Effector memory CD4-positive, alpha-beta T cell (primary cell): Measurements from ENCODE around the gene LAMA3.

ENCODE experiments used
- DNase-seq, 3 donors: peaks; one replicate each; pipeline ENCODE4 v3.0.0-alpha.2; 2020
- H3K27ac ChIP-seq: 2 replicates; pipeline ENCODE4 v1.7.0; 2013; ENCODE audit warnings: mild to moderate bottlenecking, low read length, moderate library complexity; ENCODE audit not compliant: insufficient read depth, poor library complexity, severe bottlenecking
- H3K27me3 ChIP-seq: replicated peaks from 2 replicates; pipeline ENCODE4 v1.7.0; 2013; ENCODE audit warnings: mild to moderate bottlenecking, low read length; ENCODE audit not compliant: insufficient read depth, control insufficient read depth, poor library complexity, severe bottlenecking
- H3K36me3 ChIP-seq: 2 replicates; pipeline ENCODE4 v1.7.0; 2013; ENCODE audit warnings: mild to moderate bottlenecking, low read length, moderate library complexity; ENCODE audit not compliant: control insufficient read depth, insufficient read depth
- H3K4me1 ChIP-seq: 2 replicates; pipeline ENCODE4 v1.7.0; 2013; ENCODE audit warnings: low read length, mild to moderate bottlenecking; ENCODE audit not compliant: control insufficient read depth, insufficient read depth, poor library complexity, severe bottlenecking
- H3K4me3 ChIP-seq: 2 replicates; pipeline ENCODE4 v1.7.0; 2013; ENCODE audit warnings: low read length, low read depth, mild to moderate bottlenecking; ENCODE audit not compliant: insufficient read depth, poor library complexity, severe bottlenecking
- H3K9me3 ChIP-seq: 2 replicates; pipeline ENCODE4 v1.7.0; 2013; ENCODE audit warnings: mild to moderate bottlenecking, low read length, moderate library complexity; ENCODE audit not compliant: control insufficient read depth
- total RNA-seq, 3 donors: gene quantifications; one replicate each; lab custom pipeline; 2026; lab: John Stamatoyannopoulos, UW

The LAMA3 gene, protein sequence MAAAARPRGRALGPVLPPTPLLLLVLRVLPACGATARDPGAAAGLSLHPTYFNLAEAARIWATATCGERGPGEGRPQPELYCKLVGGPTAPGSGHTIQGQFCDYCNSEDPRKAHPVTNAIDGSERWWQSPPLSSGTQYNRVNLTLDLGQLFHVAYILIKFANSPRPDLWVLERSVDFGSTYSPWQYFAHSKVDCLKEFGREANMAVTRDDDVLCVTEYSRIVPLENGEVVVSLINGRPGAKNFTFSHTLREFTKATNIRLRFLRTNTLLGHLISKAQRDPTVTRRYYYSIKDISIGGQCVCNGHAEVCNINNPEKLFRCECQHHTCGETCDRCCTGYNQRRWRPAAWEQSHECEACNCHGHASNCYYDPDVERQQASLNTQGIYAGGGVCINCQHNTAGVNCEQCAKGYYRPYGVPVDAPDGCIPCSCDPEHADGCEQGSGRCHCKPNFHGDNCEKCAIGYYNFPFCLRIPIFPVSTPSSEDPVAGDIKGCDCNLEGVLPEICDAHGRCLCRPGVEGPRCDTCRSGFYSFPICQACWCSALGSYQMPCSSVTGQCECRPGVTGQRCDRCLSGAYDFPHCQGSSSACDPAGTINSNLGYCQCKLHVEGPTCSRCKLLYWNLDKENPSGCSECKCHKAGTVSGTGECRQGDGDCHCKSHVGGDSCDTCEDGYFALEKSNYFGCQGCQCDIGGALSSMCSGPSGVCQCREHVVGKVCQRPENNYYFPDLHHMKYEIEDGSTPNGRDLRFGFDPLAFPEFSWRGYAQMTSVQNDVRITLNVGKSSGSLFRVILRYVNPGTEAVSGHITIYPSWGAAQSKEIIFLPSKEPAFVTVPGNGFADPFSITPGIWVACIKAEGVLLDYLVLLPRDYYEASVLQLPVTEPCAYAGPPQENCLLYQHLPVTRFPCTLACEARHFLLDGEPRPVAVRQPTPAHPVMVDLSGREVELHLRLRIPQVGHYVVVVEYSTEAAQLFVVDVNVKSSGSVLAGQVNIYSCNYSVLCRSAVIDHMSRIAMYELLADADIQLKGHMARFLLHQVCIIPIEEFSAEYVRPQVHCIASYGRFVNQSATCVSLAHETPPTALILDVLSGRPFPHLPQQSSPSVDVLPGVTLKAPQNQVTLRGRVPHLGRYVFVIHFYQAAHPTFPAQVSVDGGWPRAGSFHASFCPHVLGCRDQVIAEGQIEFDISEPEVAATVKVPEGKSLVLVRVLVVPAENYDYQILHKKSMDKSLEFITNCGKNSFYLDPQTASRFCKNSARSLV (N-terminal part only)
- total RNA-seq, result 0.19 to 1.6 (median 0.52) reads per million in 3 donors

GRCh38 chr18:23689031-23689615 lies at the start of gene LAMA3:
Gene LAMA3 (plus strand): TSS chr18:23689453. CDS start chr18:23689684, 231 bp downstream.
- Histone ChIP-seq H3K9me3 (no peaks in the 10 kb centered on the region), H3K27me3 (peaks cover 35% of the 10 kb centered on the region)

GRCh38 chr18:23640052-23640451 lies 49.2 kb upstream of the LAMA3 start:
- Histone ChIP-seq H3K36me3 (no peaks in the 10 kb centered on the region), H3K9me3 (no peaks in the 10 kb centered on the region), H3K27me3 (no peaks in the 10 kb centered on the region), H3K4me1 (no peaks in the 10 kb centered on the region), H3K27ac (no peak overlapping the region), H3K4me3 (no peak overlapping the region)
- no peak for DNase-seq

More at GRCh38 chr18:23689031-23689615, at the start of gene LAMA3:
- Histone ChIP-seq H3K4me1 (peaks cover 9% of the 10 kb centered on the region), H3K4me3 (peak within 1 kb of the TSS; percentile 55), H3K36me3 (no peaks in the 10 kb centered on the region), H3K27ac (no peak within 1 kb of the TSS)
- DNase-seq, result peak in 1 of 3 donors; percentile 3

- Histone ChIP-seq H3K4me3 (no peak overlapping the region), H3K9me3 (no peaks in the 10 kb centered on the region), H3K27me3 (no peaks in the 10 kb centered on the region), H3K4me1 (no peaks in the 10 kb centered on the region), H3K27ac (no peak overlapping the region), H3K36me3 (no peaks in the 10 kb centered on the region)
- no peak for DNase-seq
Measured at GRCh38 chr18:23641143-23641720, 48.0 kb upstream of the LAMA3 start.

DNA sequence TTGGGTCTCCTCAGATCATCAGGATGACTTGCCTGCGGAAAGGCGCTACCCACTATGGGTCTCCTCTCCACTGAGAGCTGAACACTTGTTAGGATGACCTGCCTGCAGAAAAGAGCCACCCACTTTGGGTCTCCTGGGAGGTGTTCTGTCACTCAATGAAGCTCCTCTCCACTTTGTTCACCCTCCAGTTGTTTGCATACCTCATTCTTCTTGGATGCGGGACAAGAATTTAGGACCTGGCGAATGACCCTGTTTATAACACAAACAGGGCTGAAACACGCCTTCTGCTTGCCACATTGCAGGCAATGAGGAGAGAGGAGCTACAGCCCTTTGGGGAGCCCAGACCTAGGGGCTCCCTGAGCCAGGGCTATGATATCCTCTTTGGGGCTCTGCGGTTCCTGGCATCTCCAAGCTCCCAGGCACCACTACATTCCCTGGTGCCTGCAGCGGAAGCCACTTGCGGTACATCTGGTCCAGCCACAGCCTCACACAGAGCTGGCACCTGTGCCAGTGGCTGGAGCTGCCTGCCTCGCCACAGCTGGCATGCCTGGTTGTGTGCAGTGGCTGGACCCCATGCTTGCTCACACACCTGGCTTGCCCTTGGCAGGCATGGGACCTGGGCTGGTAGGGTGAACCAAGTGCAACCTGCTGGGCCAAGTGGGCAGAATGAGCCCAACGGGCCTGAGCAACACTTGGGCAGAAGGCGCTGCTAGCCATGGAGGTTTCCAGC lies 47.2 kb upstream of the LAMA3 start:
- H3K4me1 ChIP-seq, result no peaks in the 10 kb centered on the region
- H3K4me3 ChIP-seq, result no peak overlapping the region
- no peaks in the 10 kb centered on the region for H3K36me3 ChIP-seq
- H3K27ac ChIP-seq, result no peak overlapping the region
- no peak for DNase-seq
- H3K9me3 ChIP-seq, result no peaks in the 10 kb centered on the region
- no peaks in the 10 kb centered on the region for H3K27me3 ChIP-seq

DNA sequence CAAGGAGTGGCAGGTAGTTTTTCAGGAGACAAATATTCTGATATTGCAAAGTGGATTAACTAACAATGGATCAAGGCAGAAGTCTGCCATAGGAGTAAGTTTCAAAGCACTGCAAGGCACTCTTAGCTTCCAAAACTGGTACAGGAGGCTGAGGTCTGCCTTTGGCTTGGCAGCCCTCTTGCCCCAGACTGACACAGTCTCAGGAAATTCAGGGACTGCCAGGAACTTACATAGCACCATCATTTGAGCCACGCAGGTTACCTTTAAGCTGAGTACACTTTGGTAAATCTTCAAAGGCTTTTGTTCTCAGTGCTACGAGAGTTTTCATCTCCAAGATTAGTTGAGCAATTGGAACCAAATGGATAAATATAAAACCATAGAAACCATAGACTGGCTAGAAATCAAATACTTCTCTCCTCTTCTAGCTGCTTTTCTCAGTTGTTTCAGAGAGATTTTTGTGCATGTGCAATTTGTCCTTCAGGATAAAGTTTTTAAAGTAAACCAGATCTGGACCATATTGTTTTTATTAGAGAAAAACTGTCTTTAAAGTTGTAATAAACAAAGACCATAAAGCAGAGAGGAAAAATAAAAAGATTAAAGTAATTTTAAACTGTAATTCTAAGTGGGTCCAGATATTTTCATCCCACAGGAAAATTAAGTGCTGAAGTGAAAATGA lies 45.3 kb upstream of the LAMA3 start:
- Histone ChIP-seq H3K9me3 (no peaks in the 10 kb centered on the region), H3K4me3 (no peak overlapping the region), H3K4me1 (no peaks in the 10 kb centered on the region), H3K36me3 (no peaks in the 10 kb centered on the region), H3K27ac (no peak overlapping the region), H3K27me3 (no peaks in the 10 kb centered on the region)
- no peak for DNase-seq

DNA sequence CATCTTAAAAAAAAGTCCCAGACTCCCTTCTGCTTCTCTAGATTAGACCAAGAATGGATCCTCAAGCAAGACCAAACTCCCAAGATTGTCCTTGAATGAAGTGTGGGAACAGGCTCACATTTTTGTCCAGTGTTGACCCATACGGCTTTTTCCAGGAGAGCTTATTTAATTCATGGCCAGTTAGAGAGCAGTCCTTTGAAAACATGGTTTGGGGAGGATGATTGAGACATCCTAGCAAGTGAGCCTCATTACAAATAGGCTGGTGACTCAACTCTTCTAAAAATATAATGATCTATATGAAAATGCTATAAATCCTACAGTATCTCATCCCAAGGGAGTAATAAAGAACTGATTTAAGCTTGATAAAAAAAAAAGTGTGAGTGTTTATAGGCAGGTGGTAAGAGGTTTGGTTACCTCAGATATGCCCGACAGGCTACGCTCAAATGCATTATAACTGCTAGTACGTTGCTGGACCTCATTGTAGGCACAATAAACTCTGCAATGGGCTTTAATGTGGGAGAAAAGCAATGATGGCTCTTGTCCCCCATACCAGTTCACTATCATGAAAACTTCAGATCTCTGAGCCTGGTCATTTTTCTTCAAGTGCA lies 43.6 kb upstream of the LAMA3 start:
- no peak overlapping the region for H3K4me3 ChIP-seq
- H3K27me3 ChIP-seq, result no peaks in the 10 kb centered on the region
- DNase-seq, result no peak
- no peak overlapping the region for H3K27ac ChIP-seq
- no peaks in the 10 kb centered on the region for H3K9me3 ChIP-seq
- no peaks in the 10 kb centered on the region for H3K36me3 ChIP-seq
- H3K4me1 ChIP-seq, result no peaks in the 10 kb centered on the region

DNA sequence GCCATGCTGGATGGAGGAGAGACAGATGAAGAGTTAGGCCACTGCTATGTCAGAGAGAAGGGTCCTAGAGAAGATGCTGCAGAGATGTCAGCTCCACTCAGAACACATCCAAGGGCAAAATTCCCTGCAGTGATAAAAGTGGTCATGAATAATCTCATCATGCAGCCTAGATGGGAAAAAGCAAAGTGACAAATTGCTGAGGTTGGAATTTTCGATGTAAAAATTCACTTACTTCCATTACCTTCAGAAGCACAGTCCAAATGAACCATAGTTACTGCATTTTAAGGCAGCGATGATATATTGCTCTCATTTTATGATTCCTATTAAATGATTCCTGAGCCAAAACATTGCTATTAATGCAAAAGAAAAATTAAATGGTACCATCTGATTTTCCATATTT lies 43.0 kb upstream of the LAMA3 start:
- Histone ChIP-seq H3K27me3 (no peaks in the 10 kb centered on the region), H3K4me3 (no peak overlapping the region), H3K36me3 (no peaks in the 10 kb centered on the region), H3K27ac (no peak overlapping the region), H3K9me3 (no peaks in the 10 kb centered on the region), H3K4me1 (no peaks in the 10 kb centered on the region)
- no peak for DNase-seq

GRCh38 chr18:23648456-23648855 lies 40.8 kb upstream of the LAMA3 start:
- no peaks in the 10 kb centered on the region for H3K4me1 ChIP-seq
- no peaks in the 10 kb centered on the region for H3K36me3 ChIP-seq
- H3K27me3 ChIP-seq, result no peaks in the 10 kb centered on the region
- H3K9me3 ChIP-seq, result no peaks in the 10 kb centered on the region
- no peak overlapping the region for H3K4me3 ChIP-seq
- DNase-seq, result no peak
- H3K27ac ChIP-seq, result no peak overlapping the region
